GM20000 (cell line): Measurements from ENCODE around the gene MED15.

ENCODE experiments used
- DNase-seq: peaks from one replicate; pipeline ENCODE4 v3.0.0; 2012; ENCODE audit warnings: low spot score
- CTCF ChIP-seq: IDR thresholded peaks from 2 replicates; pipeline ENCODE4 v1.5.1; 2012; ENCODE audit warnings: mild to moderate bottlenecking, control low read depth; ENCODE audit errors: extremely low read depth, missing control alignments

Gene MED15

GRCh38 chr22:20509344-20510047 lies 2.1 kb downstream of the MED15 start:
- peak; percentile 48 for DNase-seq
- TF ChIP-seq CTCF, result no peak

GRCh38 chr22:20510811-20511577 lies 3.6 kb downstream of the MED15 start:
- no peak for TF ChIP-seq CTCF
- no peak for DNase-seq

- TF ChIP-seq CTCF, result no peak
- DNase-seq, result no peak
Observed at GRCh38 chr22:20511578-20512229, 4.3 kb downstream of the MED15 start.

- no peak for TF ChIP-seq CTCF
- DNase-seq, result no peak
Observed at GRCh38 chr22:20514658-20515406, 7.4 kb downstream of the MED15 start.

- no peak for TF ChIP-seq CTCF
Observed at GRCh38 chr22:20516399-20516798, 9.0 kb downstream of the MED15 start.

GRCh38 chr22:20517422-20517821 lies 10.0 kb downstream of the MED15 start:
- no peak for DNase-seq
- TF ChIP-seq CTCF, result no peak

More at GRCh38 chr22:20516399-20516798, 9.0 kb downstream of the MED15 start:
- no peak for DNase-seq
